Kasumi-1 (cell line): ENCODE results near the gene ECE2.

Experiments
- DNase-seq, 2 experiments: peaks; one replicate each; lab custom pipeline; 2025; lab: John Stamatoyannopoulos, UW

Gene ECE2

DNA sequence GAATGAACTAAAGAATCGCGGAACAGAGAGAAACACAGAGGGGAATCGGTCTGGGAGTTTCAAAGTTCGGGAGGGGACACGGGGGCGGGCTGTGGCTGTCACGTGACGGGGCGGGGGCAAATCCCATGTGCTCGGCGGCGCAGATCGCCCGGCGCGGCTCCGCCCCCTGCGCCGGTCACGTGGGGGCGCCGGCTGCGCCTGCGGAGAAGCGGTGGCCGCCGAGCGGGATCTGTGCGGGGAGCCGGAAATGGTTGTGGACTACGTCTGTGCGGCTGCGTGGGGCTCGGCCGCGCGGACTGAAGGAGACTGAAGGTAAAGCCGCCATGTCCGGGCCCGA lies 38.5 kb downstream of the ECE2 start, which contains the start of gene EIF4G1:
EIF4G1 (plus strand) TSS at position 244 of the 337 bp plus-strand sequence. CDS start 1,191 bp downstream, outside the sequence.
- DNase-seq: peak; percentile 87 to 89

DNA sequence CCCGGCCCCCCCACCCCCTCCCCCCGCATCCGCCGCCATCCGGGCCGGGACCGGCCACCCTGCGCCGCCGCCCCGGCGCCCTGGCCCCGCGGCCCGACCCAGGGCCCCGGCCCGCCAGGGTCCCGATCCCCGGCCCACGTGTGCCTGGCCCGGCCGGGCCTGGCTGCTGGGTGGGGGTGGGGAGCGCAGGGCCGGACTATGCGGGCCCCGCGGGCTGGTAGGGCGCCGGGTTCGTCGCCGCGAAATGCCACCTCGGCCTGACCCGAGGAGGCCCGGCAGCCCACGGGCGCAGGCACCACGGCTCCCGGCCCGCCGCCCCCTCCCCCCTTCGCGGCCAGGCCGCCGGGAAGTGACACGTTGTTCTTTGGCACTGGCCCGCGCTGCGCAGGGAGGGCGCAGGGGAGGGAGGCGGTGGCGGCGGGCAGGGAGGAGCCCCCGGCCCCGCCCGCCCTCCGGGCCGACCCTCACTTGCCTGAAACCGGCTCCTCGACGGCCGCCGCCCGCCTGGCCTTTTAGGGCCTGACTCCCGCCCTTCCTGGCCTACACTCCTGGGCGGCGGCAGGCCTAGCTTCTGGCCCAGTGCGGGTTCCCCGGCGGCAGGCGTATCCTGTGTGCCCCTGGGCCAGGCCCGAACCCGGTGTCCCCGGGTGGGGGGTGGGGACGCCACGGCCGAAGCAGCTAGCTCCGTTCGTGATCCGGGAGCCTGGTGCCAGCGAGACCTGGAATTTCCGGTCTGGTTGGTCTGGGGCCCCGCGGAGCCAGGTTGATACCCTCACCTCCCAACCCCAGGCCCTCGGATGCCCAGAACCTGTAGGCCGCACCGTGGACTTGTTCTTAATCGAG lies 39.1 kb downstream of the ECE2 start:
- DNase-seq: peak; percentile 8 to 19

- DNase-seq: no peak
These were observed 39.7 kb downstream of the ECE2 start for GRCh38 chr3:184315543-184315867.

DNA sequence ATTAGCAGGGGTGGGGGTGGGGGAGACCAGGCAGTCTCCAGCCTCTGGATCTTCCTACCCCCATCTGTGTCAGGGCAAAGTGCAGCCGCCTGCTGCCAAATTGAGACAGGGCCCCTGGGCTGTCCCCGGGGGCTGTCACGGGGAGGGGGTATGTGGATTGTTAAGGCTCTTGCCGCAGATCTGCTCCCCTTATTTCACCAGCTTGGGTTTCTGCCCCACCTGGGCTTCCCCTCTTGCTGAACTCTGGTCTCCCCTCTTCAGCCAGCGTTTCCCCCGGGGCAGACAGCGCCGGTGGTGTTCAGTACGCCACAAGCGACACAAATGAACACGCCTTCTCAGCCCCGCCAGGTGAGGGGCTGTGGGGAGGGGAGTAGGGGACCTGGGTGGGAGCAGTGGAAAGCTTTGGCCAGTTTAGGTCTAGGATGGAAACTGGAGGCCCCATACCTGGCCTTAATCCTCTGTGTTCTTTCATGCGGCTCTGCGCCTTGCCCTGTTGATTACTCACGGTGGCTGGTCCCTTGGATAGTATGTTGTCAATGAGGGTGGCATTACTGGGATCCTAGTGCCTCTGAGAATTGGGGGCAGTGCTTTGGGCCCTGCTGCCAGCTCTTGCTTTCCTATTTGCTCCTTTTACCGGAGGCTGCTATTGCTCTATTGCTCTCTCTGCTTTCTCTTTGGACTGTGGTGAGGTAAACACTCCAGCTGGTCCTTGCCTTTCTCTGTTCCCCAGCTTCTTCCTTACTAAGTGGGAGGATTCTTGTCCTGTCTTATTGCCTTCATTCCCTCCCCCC lies 40.2 kb downstream of the ECE2 start:
- DNase-seq: no peak

GRCh38 chr3:184316792-184317191 lies 41.0 kb downstream of the ECE2 start:
- DNase-seq: no peak

DNA sequence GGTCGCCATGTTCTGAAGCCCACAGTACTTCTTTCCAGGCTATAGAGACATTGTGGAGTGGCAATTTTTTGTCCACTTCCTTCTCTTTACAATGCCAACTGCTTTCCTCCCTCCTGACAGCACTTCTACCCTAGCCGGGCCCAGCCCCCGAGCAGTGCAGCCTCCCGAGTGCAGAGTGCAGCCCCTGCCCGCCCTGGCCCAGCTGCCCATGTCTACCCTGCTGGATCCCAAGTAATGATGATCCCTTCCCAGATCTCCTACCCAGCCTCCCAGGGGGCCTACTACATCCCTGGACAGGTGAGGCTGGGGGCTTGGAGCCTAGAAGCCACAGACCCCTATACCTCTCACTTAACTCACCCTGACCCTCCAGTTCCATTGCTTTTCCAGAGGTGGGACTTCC lies 41.4 kb downstream of the ECE2 start:
- DNase-seq: no peak

DNA sequence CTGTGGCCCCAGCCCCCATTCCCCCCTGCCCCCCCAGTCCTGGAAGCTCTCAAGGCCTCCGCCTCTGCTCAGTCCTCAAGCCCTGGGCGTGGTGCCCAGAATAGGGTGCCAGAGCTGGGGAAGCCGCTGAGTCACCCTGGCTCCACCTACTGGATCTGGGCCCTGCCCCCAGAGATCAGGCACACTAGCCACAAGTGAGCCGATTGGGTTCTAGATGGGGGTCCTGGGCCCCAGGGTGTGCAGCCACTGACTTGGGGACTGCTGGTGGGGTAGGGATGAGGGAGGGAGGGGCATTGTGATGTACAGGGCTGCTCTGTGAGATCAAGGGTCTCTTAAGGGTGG lies 44.3 kb downstream of the ECE2 start:
- DNase-seq: peak; percentile 72 to 74

DNA sequence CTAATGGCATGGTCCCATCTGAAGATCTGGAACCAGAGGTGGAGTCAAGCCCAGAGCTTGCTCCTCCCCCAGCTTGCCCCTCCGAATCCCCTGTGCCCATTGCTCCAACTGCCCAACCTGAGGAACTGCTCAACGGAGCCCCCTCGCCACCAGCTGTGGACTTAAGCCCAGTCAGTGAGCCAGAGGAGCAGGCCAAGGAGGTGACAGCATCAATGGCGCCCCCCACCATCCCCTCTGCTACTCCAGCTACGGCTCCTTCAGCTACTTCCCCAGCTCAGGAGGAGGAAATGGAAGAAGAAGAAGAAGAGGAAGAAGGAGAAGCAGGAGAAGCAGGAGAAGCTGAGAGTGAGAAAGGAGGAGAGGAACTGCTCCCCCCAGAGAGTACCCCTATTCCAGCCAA lies 45.8 kb downstream of the ECE2 start:
- no peak for DNase-seq

DNA sequence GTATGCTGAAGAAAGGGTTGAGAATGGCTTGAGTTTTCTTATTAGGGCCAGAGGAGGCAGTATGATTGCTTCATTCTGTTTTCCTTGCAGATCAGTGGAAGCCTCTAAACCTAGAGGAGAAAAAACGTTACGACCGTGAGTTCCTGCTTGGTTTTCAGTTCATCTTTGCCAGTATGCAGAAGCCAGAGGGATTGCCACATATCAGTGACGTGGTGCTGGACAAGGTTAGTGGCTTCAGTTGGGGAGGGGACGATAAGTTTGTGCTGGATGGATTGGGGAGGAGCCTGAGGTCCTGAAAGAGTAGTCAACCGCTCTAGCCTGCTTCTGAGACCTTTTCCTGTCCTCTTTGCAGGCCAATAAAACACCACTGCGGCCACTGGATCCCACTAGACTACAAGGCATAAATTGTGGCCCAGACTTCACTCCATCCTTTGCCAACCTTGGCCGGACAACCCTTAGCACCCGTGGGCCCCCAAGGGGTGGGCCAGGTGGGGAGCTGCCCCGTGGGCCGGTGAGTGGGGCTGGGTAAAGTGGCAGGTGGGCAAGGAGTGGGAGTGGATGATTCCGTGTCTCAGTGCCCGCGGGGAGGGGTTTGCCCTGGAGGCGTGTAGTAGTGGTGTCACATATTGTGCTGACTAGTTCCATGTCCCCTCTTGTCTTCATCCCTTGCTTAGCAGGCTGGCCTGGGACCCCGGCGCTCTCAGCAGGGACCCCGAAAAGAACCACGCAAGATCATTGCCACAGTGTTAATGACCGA lies 47.1 kb downstream of the ECE2 start:
- no peak for DNase-seq

DNA sequence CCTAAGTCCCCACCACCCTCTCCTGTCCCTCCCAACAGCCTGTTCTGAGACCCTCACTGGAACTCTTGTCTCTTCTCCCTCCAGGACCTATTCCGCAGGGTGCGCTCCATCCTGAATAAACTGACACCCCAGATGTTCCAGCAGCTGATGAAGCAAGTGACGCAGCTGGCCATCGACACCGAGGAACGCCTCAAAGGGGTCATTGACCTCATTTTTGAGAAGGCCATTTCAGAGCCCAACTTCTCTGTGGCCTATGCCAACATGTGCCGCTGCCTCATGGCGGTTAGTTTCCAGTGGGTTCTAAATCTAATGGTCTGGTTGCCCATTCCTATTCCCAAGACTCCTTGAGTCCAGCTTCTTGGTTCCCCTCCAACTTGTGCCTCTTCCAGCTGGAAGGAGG lies 47.9 kb downstream of the ECE2 start:
- no peak for DNase-seq

GRCh38 chr3:184325269-184325668 lies 49.4 kb downstream of the ECE2 start:
- DNase-seq: no peak

DNA sequence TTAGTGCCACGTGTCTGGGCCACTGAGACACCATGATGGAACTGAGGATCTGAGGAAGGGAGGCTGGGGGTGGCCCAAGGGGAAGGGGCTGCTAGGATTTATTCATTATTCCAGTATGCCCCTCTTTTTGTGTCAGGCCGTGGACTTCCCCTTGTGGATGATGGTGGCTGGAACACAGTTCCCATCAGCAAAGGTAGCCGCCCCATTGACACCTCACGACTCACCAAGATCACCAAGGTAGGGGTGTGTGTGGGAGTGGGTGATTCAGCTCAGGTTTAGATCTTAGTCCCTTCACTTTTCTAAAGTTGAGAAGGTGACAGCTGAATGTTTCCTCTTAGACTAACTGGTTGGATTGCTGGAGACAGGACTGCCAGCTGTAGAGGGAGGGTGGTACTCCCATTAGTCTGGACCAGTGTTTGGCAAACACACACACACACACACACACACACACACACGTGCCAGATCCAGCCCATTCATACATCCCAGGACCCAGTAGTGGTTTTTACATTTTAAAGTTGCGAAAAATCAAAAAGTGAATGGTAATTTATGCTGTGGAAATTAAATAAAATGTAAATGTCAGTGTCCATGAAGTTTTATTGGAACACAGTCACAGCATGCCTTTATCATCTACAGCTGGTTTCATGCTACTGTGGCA lies 50.0 kb downstream of the ECE2 start:
- DNase-seq: no peak

GRCh38 chr3:184327171-184327570 lies 51.3 kb downstream of the ECE2 start:
- DNase-seq: no peak

GRCh38 chr3:184328516-184328915 lies 52.7 kb downstream of the ECE2 start:
- DNase-seq: no peak

DNA sequence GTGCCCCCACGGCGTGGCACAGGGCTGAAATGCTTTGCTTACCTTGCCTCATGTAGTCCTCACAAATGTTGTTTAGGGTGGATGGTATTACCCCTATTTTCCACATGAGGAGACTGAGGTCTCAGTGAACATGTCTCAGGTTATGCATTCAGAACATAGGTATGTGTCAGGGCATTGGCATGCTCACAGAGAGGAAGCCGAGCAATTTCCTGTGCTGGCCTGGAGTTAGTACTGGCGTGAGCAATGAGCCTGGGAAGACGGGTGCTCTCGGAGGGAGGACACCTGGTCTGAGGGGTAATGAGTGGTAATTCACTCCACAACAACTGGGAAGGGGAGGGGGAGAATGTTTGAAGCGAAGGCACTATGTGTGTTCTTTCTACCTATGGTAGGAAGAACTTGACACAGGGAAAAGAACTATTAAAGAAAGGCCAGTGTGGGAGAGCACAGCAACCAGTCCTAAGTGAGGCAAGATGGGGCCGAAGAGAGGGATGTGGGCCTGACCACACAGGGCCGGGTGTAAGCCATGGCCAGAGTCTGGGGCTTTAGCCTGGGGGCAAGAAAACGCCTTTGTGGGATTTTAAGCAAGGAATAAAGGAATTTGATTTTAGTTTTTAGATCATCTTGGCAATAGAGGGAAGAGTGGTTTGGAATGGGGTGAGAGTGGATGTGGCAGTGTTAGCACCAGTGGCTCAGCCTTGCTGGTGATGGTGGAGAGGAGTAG lies 56.7 kb downstream of the ECE2 start:
- no peak for DNase-seq

DNA sequence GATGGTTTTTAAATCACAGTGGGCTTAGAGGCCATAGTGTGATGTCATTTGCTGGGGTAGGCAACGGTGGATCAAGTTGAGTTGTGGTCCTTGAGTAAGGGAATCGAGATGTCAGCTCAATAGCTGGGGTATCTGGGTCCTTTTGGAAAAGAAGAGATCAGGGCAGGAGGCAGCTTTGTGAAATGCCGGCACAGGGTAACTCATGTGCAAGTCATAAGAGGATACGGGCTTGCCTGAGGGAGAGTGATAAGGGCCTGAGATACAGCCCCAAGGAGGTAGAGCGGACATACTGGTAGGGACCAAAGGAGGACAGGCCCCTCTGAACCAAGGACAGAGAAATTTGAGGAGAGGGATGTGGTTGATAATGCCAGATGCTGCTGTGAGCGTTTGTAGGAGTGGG lies 57.4 kb downstream of the ECE2 start:
- DNase-seq: no peak

DNA sequence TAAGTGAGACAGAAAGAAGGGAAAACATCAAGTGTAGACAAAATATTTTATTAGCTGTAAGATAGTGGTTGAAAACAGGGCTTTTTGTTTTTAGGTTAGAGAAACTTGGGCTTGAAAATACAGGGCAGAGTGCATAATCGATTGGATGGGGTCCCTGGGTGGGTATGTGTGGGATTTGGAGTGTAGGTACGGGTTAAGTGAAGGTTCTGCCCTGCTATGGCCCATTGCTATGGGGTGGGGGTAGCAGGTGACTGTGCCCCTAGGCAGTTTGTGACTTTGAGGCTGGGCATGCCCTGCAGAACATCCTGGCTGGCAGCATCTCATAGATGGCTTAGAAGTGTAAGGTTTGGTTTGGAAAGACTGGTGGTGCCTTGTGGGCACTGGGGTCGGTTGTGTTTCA lies 57.9 kb downstream of the ECE2 start:
- DNase-seq: no peak

DNA sequence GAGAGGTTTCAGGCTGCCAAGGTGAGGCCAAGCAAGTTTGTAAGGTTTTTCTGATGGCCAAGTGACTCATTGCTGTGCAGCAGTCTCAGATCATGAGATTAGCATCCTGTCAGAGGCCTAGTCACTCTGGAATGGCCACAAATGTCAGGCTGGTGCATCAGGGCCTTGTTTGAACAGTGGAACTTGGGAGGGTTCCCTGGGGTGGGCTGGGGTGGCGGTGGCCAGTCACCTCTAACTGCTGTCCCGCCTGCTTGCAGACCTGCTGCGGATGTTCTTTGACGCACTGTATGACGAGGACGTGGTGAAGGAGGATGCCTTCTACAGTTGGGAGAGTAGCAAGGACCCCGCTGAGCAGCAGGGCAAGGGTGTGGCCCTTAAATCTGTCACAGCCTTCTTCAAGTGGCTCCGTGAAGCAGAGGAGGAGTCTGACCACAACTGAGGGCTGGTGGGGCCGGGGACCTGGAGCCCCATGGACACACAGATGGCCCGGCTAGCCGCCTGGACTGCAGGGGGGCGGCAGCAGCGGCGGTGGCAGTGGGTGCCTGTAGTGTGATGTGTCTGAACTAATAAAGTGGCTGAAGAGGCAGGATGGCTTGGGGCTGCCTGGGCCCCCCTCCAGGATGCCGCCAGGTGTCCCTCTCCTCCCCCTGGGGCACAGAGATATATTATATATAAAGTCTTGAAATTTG lies 58.8 kb downstream of the ECE2 start:
- no peak for DNase-seq

DNA sequence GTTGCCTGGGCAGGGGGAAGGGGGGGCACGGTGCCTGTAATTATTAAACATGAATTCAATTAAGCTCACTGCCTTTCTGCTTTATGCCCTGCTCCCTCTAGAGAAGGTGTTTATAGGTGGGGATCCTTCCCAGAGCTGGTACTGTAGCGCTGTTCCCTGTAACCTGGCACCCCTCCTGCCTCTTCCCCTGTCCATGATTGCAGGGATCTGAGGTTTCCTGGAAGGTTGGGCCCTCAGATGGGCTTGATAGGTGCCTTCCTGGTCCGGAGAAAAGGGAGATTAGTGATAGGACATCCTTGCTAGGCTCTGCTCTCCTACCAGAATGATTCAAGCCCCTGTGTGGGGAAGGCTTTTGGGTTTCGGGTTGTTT lies 59.5 kb downstream of the ECE2 start:
- no peak for DNase-seq

DNA sequence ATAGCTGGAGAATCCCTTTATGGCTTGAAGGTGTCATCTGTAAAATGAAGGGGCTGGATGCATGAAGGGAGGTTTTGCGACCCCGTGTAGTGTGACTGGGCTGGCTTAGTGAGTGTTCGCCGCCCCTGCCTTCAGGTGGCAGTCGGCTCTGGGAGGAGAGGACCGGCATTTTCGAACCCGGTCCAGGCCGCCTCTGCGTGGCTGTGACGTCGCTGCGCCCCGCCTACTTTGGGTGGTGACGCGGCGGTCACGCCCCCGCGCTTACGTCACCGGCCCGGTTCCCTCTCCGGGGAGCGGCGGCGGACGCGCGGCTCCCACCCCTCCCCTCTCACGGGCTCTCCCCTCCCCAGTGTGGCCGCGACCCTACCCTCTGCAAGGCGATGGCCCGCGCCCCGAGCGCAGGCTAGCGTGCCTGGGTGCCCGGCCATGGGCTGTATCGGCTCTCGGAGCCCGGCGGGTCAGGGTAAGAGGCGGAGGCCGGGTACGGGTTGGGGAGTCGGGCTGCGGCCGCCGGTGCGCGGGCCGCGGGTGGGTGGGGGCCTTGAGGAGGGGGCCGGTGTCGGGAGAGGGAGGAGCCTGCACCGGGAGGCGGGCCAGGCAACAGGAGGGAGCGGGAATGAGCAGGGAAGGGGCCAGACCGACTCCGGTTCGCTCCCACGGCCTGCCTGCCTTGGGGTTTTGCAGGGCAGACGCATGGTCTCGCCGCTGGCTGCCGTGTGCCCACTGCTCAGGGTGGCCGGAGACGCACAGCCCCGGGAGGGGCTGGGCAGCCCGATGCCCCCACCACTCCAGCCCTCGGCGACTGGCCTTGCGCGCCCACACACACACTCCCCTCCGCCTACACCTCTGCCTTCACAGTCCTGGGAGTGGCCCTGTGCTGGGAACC lies 60.1 kb downstream of the ECE2 start:
- peak; percentile 45 to 48 for DNase-seq
